Stimulated activated CD4-positive, alpha-beta T cell treated with anti-CD3 and anti-CD28 coated beads, Interleukin-4, amount 100 ng/mL, for 4 hours (primary cell): Measurements from ENCODE around the gene DAW1.
A peak's percentile ranks its signal among the peaks of the same experiment; 100 is the strongest.

Experiments
- DNase-seq, 2 experiments: peaks; one replicate each; pipeline ENCODE4 v3.0.0-alpha.2; 2020

DAW1 gene

GRCh38 chr2:227862741-227863588 lies 8.5 kb upstream of the DAW1 start:
- DNase-seq, result no peak

- no peak for DNase-seq
Observed at GRCh38 chr2:227864161-227864756, 7.2 kb upstream of the DAW1 start.

GRCh38 chr2:227865291-227865690 lies 6.1 kb upstream of the DAW1 start:
- no peak for DNase-seq

DNA sequence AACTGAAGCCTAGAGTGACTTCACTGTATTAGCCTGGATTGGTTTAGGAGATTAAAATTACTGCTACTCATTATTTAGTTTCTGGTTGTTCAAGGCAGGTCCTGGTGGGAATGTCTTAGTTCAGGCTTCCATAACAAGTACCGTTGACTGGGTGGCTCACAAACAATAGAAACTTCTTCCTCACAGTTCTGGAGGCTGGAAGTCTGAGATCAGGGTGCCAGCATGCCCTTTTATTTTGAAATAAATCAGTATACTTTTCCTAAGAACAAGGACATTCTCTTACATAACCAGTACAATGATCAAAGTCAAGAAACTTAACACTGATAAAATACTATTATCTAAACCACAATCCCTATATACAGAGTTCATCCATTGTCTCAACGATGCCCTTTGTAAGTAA lies 4.0 kb upstream of the DAW1 start:
- no peak for DNase-seq

DNA sequence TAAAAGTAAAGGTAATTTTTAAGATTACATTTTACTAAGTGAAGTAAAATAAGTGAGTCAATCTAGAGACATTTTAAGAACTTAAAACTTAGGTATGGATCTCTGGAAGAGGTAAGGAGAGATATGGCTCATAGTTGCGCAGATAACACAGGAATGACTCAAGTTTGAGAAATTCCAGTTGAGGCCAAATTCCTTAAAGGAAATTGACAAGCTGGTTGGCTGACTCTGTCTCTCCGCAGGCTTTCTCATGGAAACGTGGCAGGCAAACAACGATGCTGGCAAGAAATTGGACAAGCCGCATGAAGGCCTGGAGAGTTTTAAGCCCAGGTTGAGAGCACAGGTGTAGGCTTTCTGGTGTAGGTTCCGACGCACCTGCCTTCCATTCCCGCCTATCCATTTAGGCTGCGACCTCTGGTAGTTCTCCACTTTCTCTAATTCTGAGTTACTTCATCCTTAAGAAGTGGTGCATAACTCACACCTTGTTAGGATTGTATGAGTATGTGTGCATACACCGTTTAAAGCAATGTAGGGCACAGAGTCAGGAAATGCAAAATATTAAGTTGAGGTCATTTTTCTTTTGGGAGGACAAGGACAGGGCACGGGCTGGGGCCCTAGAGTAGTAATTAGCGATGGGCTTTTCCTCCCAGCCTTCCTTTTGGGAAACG lies 589 bp upstream of the DAW1 start:
- no peak for DNase-seq

DNA sequence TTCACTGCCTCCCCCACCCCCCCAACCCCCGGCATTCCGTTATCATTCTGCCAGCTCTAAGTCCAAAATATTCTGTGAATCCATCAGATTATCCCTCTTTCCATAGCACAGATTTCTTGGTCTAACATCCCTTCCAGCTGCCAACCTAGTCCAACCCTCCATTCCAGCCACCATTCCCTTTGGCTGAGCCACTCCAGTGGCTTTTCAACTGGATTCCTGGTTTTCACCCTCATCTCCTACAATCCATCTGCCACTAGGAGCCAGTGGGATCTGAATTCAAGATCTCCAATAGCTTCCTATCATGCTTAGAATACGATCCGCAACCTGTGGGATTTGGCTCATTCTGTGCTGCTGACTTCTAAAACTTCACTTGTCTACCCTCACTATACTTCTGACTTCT lies 1.2 kb downstream of the DAW1 start:
- no peak for DNase-seq

- DNase-seq, result no peak
Observed at GRCh38 chr2:227876300-227876801, 4.9 kb downstream of the DAW1 start.

- DNase-seq, result no peak
Observed at GRCh38 chr2:227877421-227878310, 6.2 kb downstream of the DAW1 start.

DNA sequence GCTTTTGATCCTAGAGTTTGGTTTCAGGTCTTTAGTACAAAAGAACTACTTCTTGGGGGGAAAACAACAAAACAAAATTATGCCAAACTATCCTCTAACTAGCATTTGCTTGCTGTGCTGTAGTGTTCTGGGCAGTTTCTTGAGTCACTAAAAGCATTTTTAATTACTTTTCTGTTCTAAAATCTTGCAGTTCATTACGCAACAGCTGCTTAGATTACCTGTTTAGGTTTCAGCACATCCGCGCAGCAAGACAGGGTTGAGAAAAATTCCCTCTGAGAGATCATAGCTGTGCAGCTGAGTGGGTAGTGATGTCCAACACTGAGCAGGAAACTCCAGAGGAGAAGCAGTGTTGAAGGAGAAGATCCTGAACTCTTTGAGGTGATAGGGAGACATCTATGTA lies 9.0 kb downstream of the DAW1 start:
- DNase-seq, result no peak

- DNase-seq, result no peak
Observed at GRCh38 chr2:227881866-227882517, 10.6 kb downstream of the DAW1 start.

DNA sequence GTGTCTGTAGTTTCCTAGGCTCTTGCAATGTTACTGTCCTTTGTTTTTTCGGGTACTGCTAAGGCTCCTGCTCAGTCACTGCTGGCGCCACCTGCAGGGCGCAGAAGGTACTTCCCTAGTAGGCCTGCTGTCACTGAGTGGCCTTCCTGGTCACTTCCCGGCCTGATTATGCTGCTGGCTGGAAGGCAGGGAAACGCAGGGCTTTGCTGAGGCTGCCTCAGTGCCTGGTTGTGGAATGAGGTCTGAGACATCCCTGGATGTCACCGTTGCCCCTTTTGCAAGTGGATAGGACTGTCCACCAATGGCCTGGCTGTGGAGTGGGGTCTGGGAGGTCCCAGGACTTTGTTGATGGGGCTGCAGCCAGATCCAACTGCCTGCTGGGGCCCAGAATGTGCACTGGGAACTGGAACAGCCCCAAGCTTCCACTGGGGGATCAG lies 13.1 kb downstream of the DAW1 start:
- DNase-seq, result peak; percentile 17 to 56

DNA sequence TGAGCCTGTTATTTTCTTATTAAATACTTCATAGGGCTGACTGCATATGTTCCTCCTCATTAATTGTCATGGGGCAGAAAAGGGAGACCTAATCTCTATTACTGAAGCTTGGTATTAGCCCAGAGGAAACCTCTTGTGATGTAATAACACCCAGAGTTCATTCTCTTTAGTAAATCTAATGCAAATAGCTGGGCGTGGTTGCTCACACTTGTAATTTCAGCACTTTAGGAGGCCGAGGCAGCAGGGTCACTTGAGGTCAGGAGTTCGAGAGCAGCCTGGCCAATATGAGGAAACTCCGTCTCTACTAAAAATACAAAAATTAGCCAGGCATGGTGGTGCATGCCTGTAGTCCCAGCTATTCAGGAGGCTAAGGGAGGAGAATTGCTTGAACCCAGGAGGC lies 14.7 kb downstream of the DAW1 start:
- DNase-seq, result no peak

- DNase-seq, result no peak
Observed at GRCh38 chr2:227888289-227888688, 16.9 kb downstream of the DAW1 start.

GRCh38 chr2:227889336-227889735 lies 17.9 kb downstream of the DAW1 start:
- no peak for DNase-seq

- DNase-seq, result no peak
Observed at GRCh38 chr2:227890495-227891079, 19.2 kb downstream of the DAW1 start.

DNA sequence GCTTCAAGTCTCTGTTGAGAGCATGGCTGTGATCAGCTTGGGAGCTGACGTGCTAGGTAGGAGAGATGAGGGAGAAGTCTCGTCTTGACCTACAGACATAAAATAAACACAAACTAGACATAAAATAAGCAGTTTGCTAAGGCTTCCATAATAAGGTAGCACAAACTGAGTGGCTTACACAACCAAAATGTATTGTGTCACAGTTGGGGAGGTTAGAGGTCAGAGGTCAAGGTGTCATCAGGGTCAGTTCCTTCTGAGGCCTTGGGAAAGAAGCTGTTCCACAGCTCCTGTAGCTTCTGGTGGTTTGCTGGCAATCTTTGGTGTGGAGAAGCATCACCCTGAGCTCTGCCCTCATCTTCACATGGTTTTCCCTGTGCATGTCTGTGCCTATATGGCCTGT lies 20.2 kb downstream of the DAW1 start:
- DNase-seq, result no peak

- DNase-seq, result no peak
Observed at GRCh38 chr2:227903381-227903780, 31.9 kb downstream of the DAW1 start.

DNA sequence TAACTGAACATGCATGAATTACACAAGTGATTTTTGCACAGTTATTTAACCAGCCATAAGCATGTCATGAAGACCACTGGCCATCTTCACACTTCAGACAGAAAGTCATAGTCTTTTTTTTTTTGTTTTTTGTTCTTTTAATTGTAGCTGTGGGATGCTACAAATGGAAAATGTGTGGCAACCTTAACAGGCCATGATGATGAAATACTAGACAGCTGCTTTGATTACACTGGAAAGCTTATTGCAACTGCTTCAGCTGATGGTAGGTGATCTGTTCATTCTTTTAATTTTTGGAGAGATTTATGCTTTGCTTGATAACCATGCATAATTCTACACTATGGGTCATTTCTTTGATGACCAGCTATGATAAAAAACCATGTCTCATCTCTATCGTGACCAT lies 35.6 kb downstream of the DAW1 start:
- no peak for DNase-seq

- DNase-seq, result no peak
Observed at GRCh38 chr2:227908266-227909054, 37.0 kb downstream of the DAW1 start.

GRCh38 chr2:227914362-227914761 lies 42.9 kb downstream of the DAW1 start:
- no peak for DNase-seq

DNA sequence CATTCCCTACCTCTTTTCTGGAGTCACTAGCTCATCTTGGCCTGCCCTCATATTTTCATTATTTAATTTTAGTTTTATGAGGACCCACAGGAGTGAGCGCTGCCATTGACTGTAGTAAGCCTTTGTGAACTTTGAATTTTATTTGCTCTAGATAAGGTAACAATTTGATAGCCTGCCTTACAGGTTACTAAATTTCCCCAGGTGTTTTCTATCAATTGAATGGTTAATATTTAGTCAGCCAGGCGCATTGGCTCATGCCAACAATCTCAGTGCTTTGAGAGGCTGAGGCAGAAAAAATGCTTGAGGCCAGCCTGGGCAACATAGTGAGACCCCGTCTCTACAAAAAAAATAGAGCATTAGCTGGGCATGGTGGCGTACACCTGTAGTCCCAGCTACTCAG lies 50.2 kb downstream of the DAW1 start:
- DNase-seq, result no peak
